ENCODE results near the gene HARS1.
"Not testable (repeated sequence)": the region's sequence is repeated elsewhere in the genome, so short reads cannot be mapped to it uniquely, and the experiment has no call there.

The HARS1 gene, protein sequence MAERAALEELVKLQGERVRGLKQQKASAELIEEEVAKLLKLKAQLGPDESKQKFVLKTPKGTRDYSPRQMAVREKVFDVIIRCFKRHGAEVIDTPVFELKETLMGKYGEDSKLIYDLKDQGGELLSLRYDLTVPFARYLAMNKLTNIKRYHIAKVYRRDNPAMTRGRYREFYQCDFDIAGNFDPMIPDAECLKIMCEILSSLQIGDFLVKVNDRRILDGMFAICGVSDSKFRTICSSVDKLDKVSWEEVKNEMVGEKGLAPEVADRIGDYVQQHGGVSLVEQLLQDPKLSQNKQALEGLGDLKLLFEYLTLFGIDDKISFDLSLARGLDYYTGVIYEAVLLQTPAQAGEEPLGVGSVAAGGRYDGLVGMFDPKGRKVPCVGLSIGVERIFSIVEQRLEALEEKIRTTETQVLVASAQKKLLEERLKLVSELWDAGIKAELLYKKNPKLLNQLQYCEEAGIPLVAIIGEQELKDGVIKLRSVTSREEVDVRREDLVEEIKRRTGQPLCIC

GRCh38 chr5:140690941-140691924 lies at the start of gene HARS1, which contains the start of gene HARS2:
HARS1 (minus strand) TSS chr5:140691370; CDS start chr5:140691304, 66 bp downstream.
HARS2 (plus strand) TSS chr5:140691455; CDS start chr5:140691649, 194 bp downstream.
- peak; percentile 88 for DNase-seq (ENCODE audit: low spot score)

DNA sequence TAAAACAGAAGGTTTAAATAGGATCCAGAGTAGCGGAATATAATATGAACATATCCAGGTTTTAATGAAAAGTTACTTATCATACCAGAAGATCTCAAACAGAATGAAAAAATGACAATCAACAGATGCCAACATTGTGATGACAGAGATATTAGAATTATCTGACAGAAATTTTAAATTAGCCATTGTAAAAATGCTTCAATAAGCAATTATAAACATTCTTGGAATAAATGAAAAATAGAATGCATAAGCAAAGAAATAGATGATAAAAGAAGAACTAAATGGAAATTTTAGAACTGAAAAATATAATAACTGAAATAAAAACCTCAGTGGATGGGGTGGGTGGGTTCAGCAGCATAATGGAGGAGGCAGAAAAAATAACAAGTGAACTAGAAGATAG lies 46.3 kb upstream of the HARS1 start:
- no peak for DNase-seq (ENCODE audit: low spot score)

DNA sequence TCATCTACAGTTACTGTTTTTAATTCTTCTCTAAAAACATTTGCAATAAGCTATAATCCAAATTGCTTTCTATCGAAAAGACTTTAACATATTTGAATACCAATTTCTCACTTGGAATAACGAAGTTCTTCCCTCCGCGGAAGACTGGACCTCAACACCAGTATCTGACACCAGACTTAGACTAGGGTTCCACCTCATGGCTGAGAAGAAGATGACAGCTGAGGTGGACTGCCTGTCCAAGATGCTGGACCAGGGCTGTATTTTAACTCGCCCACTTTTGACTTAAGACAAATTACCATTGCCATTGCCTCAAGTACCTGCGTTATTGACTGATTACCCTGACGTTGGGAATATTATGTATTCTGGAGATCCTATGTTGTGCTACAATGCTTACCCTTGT lies 43.2 kb upstream of the HARS1 start:
- DNase-seq (ENCODE audit: low spot score), result no peak

- no peak for DNase-seq (ENCODE audit: low spot score)
Observed at GRCh38 chr5:140733098-140733497, 41.9 kb upstream of the HARS1 start.

DNA sequence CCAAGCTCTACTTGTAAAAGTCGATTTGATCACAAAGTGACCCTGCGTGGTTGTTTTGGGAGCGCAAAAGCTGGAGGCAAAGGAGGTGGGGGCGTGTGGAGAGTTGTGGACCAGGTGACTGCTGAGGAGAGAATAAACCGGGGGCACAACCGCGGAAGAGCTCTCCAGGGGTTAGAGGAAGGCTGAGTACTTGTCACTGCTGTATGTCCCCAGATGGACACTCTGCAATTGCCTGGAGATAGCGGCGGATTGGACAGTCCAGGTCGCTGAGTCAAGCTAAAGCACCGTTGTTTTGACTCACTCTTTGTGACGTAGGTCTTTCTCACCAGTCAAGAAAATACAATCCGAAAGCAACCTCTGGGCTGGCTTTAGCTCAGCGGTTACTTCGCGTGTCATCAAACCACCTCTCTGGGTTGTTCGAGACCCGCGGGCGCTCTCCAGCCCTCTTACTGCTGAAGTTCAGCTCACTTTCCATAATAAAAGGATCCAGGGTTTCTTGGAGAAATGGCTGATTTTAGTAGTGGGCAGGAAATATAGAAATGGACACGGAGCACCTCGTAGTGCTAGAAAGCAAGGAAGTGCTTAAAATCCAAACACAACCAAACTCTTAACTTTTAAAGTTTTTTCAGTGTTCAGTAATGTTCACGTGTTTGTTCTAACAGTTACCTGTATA lies 34.8 kb upstream of the HARS1 start:
- DNase-seq (ENCODE audit: low spot score), result no peak

DNA sequence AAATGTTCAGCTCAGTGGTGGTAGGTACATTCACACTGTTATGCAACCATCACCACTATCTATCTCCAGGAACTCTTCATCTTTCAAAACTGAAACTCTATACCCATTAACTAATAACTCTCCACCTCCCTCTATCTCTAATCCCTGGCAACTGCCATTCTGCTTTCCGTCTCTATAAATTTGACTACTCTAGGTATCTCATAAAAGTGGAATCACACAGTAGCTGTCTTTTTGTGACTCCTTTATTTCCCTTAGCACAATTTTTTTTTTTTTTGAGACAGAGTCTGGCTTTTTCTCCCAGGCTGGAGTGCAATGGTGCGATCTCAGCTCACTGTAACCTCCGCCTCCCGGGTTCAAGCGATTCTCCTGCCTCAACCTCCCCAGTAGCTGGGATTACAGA lies 30.2 kb upstream of the HARS1 start:
- not testable (repeated sequence) for DNase-seq (ENCODE audit: low spot score)

DNA sequence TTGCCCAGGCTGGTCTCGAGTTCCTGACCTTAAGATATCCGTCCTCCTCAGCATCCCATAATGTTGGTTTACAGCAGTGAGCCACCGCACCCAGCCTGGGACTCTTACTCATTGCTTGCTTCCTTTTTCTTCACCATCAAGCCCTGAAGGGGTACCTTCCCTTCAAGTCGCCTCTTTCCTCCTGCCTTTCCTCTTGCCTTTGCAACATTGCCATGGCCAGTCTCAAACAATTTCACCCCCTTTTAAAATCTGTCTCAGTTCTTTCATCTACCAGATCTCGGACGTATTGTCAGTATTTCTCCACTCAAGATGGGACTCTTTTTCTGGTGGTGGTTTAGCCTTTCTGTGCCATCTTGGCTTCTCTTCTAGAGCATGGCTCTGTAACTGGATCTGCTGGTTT lies 29.6 kb upstream of the HARS1 start:
- DNase-seq (ENCODE audit: low spot score), result not testable (repeated sequence)

GRCh38 chr5:140718266-140718592 lies 27.1 kb upstream of the HARS1 start:
- DNase-seq (ENCODE audit: low spot score), result no peak

GRCh38 chr5:140716238-140716637 lies 25.1 kb upstream of the HARS1 start:
- not testable (repeated sequence) for DNase-seq (ENCODE audit: low spot score)

DNA sequence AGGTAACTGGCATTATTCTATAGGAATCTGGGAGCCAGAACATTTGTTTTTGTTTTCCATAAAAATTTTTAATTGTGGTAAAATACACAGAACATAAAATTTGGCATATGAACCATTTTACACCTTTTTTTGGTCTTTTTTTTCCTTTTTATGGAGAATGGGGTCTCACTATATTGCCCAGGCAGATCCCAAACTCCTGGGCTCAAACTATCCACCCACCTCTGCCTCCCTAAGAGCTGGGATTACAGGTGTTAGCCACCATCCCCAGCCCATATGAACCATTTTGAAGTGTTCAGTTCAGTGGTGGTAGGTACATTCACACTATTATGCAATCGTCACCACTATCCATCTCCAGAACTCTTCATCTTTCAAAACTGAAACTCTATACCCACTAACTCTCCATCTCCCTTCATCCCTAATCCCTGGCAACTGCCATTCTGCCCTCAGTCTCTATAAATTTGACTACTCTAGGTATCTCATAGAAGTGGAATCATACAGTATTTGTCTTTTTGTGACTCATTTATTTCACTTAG lies 22.5 kb upstream of the HARS1 start:
- DNase-seq (ENCODE audit: low spot score), result no peak

DNA sequence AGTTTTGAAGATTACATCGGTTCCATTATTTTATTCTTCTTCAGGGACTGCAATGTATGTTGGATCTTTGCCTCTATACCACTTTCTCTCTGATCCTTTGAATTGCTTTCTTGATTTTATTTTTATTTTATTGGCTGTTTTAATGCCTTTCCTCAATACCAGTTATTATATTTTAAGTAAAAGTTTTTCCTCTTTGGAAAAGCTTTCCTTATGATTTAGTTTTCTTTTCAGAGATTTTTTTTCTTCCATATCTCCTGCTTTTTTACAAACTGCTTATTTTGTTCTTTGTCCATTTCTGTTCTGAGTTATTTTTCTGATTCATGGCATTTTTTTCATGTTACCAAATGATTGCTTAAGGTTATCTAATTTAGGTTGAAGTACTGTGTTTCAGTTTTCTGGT lies 20.6 kb upstream of the HARS1 start:
- DNase-seq (ENCODE audit: low spot score), result no peak

DNA sequence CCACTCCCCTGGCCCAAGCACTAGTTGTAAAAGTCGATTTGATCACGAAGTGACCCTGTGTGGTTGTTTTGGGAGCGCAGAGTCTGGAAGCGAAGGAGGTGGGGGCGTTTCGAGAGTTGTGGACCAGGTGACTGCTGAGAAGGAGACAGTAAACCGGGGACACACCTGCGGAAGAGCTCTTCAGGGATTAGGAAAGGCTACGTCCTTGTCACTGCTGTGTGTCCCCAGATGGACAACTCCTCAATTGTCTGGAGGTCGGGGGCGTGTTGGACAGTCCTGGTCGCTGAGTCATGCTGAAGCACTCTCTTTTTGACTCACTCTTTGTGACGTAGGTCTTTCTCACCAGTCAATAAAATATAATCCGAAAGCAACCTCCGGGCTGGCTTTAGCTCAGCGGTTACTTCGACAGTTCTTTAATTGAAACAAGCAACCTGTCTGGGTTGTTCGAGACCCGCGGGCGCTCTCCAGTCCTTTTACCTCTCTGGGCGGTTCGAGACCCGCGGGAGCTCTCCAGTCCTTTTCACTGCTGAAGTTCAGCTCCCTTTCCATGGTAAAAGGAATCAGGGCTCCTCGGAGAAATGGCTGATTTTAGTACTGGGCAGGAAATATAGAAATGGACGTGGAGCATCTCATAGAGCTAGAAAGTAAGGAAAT lies 19.9 kb upstream of the HARS1 start:
- peak; percentile 80 for DNase-seq (ENCODE audit: low spot score)

DNA sequence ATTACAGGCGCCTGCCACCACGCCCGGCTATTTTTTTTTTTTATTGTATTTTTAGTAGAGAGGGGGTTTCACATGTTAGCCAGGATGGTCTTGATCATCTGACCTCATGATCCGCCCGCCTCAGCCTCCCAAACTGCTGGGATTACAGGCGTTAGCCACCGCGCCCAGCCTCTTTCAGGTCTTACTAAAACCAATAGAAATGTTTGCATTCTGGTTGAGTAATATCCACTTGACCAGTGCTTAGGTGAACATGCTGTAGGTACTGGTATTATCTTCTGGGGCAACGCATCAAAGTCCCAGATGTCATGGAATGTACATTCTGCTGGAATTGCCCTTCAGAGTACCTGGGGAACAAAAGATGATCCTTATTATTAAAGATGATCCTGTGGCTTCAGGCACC lies 17.6 kb upstream of the HARS1 start:
- DNase-seq (ENCODE audit: low spot score), result not testable (repeated sequence)

GRCh38 chr5:140707812-140708211 lies 16.6 kb upstream of the HARS1 start:
- DNase-seq (ENCODE audit: low spot score), result no peak

DNA sequence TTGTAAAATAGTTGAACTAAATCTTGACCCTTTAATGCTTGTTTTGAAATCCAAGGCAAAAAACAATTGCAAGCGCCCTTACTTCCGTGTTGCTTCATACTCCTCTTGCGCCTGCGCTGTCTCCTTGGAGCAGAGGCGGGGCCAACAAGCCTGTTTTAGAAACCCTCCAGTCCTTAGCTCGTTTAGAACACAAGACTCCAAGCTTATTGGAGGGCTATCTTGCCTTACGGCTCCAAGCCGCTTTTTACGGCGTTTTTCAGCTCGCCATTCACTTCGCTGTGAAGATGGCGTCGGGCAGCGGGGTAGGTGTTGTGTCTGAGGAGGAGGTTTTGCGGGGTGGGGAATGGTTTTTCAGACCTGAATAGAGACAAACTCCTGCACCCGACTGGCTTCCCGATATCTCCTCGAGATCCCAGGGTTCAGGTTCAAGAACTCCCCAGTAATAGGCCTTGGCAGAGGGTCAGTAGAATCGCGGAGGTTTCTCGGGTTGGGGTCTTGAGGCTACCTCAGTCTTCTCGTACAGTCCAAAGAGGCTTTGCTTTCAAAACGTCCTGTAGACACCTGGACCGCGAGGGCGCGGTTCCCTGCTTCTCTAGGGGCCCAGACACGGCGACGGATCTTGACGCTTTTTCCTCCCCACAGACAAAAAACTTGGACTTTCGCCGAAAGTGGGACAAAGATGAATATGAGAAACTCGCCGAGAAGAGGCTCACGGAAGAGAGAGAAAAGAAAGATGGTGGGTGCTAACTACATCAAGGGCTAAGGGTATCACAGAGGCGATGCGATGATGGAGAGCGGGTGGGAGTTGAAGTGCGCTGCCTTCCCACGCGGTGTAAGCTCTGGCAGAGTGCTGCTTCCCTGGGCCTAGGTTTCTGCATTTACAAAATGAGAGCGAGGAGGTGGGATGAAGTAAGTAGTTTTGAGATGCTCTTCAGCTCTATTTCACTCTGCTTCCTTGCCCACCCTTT lies 9.3 kb upstream of the HARS1 start, which contains the start of gene ZMAT2:
Gene ZMAT2, plus strand, starts transcription at position 271 of the 968 bp plus-strand sequence. Its CDS starts 14 bp downstream, at position 285.
- peak; percentile 84 for DNase-seq (ENCODE audit: low spot score)

GRCh38 chr5:140696891-140697492 lies 5.8 kb upstream of the HARS1 start:
- DNase-seq (ENCODE audit: low spot score), result no peak

DNA sequence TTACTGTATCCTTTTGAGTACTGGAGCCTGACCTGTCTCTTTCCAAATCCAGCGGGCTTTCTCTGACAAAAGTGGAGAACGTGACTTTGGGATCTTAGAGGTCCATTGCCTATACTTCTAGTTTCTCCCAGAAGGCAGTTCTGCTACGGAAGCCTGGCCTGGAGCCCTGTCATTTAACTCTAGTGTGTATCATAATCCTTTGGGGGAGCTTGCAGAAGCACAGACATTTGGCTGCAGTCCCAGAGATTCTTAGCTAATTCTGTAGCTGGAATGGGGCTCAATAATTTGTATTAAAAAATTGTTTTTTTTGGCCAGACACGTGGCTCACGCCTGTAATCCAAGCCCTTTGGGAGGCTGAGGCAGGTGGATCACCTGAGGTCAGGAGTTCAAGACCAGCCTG lies 3.1 kb upstream of the HARS1 start:
- DNase-seq (ENCODE audit: low spot score), result no peak

- no peak for DNase-seq (ENCODE audit: low spot score)
Observed at GRCh38 chr5:140690376-140690932, 716 bp downstream of the HARS1 start.

DNA sequence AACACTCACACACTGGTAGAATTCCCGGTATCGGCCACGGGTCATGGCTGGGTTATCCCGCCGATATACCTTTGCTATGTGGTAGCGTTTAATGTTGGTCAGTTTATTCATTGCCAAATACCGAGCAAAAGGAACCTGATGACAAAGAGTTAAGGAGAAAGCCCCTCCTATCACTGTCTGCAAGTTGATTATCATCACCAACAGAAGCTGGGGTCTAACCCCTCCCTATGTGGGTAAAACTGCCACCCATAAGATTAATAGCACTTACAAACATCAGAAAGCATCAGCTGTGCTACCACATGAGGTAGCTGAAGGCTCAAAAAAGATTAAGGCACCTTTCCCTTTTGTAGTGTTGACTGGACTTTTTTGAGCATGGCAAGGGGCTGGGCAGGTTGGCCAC lies 12.2 kb downstream of the HARS1 start:
- DNase-seq (ENCODE audit: low spot score), result no peak
